HepG2 (cell line): Measurements from ENCODE around the gene SEPHS2. TPM values are rescaled to one million over a fixed set of nuclear protein-coding genes. Genes with fewer than 3 reads are reported as not detected.

Experiments used
- GRHL1 ChIP-seq: sonication (generic); formaldehyde crosslinking; conservative IDR thresholded peaks from 2 replicates; pipeline ENCODE4 v1.8.0; 2022; ENCODE audit warnings: missing genetic modification reagents
- PRDM4 ChIP-seq: sonication (generic); formaldehyde crosslinking; IDR thresholded peaks from 2 replicates; pipeline ENCODE4 v1.9.0; 2021; ENCODE audit warnings: missing genetic modification reagents, borderline replicate concordance
- SMARCC2 ChIP-seq: fragments of 450-650 bp; IDR thresholded peaks from 2 replicates; pipeline ENCODE4 v1.6.1; 2017; ENCODE audit warnings: antibody characterized with exemption, mild to moderate bottlenecking
- ZNF101 ChIP-seq: sonication (generic); formaldehyde crosslinking; IDR thresholded peaks from 2 replicates; pipeline ENCODE4 v1.4.0; 2020; ENCODE audit warnings: mild to moderate bottlenecking, low read depth, missing genetic modification reagents, borderline replicate concordance
- ZNF274 ChIP-seq: sonication (generic); formaldehyde crosslinking; IDR thresholded peaks from 2 replicates; pipeline ENCODE4 v1.5.1; 2020; ENCODE audit warnings: mild to moderate bottlenecking, missing genetic modification reagents
- ZNF703 ChIP-seq: sonication (generic); formaldehyde crosslinking; IDR thresholded peaks from 2 replicates; pipeline ENCODE4 v1.5.1; 2020; ENCODE audit warnings: missing genetic modification reagents, mild to moderate bottlenecking, moderate library complexity, borderline replicate concordance
- ZNF724P ChIP-seq: sonication (generic); formaldehyde crosslinking; IDR thresholded peaks from 2 replicates; pipeline ENCODE4 v1.8.0; 2022; ENCODE audit warnings: missing genetic modification reagents, borderline replicate concordance
- ZSCAN25 ChIP-seq: sonication (generic); formaldehyde crosslinking; IDR thresholded peaks from 2 replicates; pipeline ENCODE4 v1.8.0; 2022; ENCODE audit warnings: mild to moderate bottlenecking, missing genetic modification reagents
- polyA plus RNA-seq, 8 experiments: library from polyadenylated mRNA; depleted of rRNA in 3 of 8; stranded (reverse) in 7 of 8; unstranded in 1 of 8; fragments of >200 nt; fragmentation: Illumina TruSeq in 4 of 8; extraction: Trizol in 4 of 8; gene quantifications; 2 replicates each; pipeline versions ENCODE4 v1.2.1 to v1.2.3, GENCODE V29; 2011 to 2016; ENCODE audit warnings: low read depth in 4 of 8, missing spikeins in 1 of 8, mixed read lengths in 1 of 8; ENCODE audit not compliant: insufficient read depth in 1 of 8
- total RNA-seq, 5 experiments: library from RNA; depleted of rRNA; stranded (reverse); fragments of >200 nt; fragmentation: Illumina TruSeq; extraction: Trizol; gene quantifications; 2 replicates each; pipeline ENCODE4 v1.2.3, GENCODE V29; 2016; ENCODE audit warnings: low read depth in 1 of 5
- TF ChIP-seq, protein P1 (sequence below): sonication (generic); formaldehyde crosslinking; IDR thresholded peaks from 2 replicates; pipeline ENCODE4 v1.4.0; 2020; ENCODE audit warnings: low read depth, missing genetic modification reagents
- TF ChIP-seq, protein P2 (sequence below): sonication (generic); formaldehyde crosslinking; IDR thresholded peaks from 2 replicates; pipeline ENCODE4 v1.4.0; 2020; ENCODE audit warnings: missing genetic modification reagents
- TF ChIP-seq, protein P3 (sequence below): sonication (generic); formaldehyde crosslinking; IDR thresholded peaks from 2 replicates; pipeline ENCODE4 v1.5.0; 2020; ENCODE audit warnings: missing genetic modification reagents

SEPHS2 gene
- total and polyA plus RNA-seq, 2 of the 13 experiments (the other 11 are each of a cell fraction or from before 2014, with no cell fraction given) = 20.7 to 127 TPM

DNA sequence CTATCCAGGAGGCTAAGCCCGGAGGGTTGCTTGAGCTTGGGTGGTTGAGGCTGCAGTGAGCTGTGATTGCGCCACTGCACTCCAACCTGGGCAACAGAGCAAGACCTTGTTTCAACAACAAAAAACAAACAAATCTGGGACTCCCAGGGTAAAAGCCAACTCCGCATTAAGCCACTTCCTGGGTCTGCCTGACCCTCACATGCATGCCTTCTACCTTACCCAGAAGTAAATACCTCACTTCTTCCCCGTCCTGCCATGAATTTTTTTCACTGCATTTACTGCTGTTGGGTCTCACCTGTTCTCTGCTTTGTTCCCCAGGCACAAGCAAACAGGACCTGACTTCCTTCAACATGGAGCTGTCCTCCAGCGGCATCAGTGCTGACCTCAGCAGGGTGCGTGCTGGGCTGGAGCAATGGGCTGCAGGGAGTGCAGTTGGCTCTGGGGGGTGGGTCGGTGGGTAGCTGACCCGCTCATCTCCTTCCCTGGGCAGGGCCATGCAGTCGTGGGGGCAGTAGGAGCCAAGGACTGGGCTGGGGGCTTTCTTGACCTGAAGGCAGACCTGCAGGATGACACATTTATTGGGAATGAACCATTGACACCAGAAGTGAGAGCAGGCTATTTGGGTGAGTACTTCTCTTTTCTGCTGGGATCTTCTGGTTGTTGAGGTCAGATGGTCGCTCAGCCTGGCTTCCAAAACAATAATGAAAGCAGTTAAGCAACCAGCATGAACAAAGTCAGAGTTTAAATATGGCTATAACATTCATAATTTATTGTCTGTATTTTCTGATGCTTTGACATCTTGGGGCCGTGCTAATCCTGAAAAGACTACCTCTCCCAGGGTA, 43.3 kb upstream of the SEPHS2 start (continued):
- TF ChIP-seq, protein P1, sequence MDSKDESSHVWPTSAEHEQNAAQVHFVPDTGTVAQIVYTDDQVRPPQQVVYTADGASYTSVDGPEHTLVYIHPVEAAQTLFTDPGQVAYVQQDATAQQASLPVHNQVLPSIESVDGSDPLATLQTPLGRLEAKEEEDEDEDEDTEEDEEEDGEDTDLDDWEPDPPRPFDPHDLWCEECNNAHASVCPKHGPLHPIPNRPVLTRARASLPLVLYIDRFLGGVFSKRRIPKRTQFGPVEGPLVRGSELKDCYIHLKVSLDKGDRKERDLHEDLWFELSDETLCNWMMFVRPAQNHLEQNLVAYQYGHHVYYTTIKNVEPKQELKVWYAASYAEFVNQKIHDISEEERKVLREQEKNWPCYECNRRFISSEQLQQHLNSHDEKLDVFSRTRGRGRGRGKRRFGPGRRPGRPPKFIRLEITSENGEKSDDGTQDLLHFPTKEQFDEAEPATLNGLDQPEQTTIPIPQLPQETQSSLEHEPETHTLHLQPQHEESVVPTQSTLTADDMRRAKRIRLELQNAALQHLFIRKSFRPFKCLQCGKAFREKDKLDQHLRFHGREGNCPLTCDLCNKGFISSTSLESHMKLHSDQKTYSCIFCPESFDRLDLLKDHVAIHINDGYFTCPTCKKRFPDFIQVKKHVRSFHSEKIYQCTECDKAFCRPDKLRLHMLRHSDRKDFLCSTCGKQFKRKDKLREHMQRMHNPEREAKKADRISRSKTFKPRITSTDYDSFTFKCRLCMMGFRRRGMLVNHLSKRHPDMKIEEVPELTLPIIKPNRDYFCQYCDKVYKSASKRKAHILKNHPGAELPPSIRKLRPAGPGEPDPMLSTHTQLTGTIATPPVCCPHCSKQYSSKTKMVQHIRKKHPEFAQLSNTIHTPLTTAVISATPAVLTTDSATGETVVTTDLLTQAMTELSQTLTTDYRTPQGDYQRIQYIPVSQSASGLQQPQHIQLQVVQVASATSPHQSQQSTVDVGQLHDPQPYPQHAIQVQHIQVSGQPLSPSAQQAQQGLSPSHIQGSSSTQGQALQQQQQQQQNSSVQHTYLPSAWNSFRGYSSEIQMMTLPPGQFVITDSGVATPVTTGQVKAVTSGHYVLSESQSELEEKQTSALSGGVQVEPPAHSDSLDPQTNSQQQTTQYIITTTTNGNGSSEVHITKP (CRISPR knock-in tag) = peak; percentile 67
- TF ChIP-seq, protein P2, sequence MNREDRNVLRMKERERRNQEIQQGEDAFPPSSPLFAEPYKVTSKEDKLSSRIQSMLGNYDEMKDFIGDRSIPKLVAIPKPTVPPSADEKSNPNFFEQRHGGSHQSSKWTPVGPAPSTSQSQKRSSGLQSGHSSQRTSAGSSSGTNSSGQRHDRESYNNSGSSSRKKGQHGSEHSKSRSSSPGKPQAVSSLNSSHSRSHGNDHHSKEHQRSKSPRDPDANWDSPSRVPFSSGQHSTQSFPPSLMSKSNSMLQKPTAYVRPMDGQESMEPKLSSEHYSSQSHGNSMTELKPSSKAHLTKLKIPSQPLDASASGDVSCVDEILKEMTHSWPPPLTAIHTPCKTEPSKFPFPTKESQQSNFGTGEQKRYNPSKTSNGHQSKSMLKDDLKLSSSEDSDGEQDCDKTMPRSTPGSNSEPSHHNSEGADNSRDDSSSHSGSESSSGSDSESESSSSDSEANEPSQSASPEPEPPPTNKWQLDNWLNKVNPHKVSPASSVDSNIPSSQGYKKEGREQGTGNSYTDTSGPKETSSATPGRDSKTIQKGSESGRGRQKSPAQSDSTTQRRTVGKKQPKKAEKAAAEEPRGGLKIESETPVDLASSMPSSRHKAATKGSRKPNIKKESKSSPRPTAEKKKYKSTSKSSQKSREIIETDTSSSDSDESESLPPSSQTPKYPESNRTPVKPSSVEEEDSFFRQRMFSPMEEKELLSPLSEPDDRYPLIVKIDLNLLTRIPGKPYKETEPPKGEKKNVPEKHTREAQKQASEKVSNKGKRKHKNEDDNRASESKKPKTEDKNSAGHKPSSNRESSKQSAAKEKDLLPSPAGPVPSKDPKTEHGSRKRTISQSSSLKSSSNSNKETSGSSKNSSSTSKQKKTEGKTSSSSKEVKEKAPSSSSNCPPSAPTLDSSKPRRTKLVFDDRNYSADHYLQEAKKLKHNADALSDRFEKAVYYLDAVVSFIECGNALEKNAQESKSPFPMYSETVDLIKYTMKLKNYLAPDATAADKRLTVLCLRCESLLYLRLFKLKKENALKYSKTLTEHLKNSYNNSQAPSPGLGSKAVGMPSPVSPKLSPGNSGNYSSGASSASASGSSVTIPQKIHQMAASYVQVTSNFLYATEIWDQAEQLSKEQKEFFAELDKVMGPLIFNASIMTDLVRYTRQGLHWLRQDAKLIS (CRISPR knock-in tag) = no peak
- no peak for TF ChIP-seq ZNF724P
- no peak for TF ChIP-seq ZNF101 (CRISPR knock-in tag)
- TF ChIP-seq, protein P3, sequence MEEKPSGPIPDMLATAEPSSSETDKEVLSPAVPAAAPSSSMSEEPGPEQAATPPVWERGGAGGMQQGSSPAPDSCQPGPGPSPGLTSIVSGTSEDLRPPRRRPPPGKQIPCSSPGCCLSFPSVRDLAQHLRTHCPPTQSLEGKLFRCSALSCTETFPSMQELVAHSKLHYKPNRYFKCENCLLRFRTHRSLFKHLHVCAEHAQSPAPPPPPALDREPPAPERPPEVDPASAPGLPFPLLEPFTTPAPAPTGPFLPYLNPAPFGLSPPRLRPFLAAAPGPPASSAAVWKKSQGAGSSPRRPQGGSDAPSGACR = no peak
- TF ChIP-seq SMARCC2 = no peak
- TF ChIP-seq GRHL1 = no peak
- no peak for TF ChIP-seq PRDM4 (CRISPR knock-in tag)
- TF ChIP-seq ZNF274 (CRISPR knock-in tag) = peak; percentile 35; the same call in 1 of the 2 replicates
- no peak for TF ChIP-seq ZNF703 (CRISPR knock-in tag)
- 0 out of 2 replicates have a peak, but pooled peaks have one; percentile 54 for TF ChIP-seq ZSCAN25 (CRISPR knock-in tag)
